Neural cell (in vitro differentiated cells): ENCODE results near the gene RFX3. TPM values are rescaled to one million over a fixed set of nuclear protein-coding genes. Genes with fewer than 3 reads are reported as not detected.

Experiments used
- H2AFZ ChIP-seq: fragments of 200-600, 300-800 bp; sonication (generic), shearing (Covaris generic); 2 replicates; pipeline ENCODE4 v1.6.0; 2014; ENCODE audit warnings: low read depth, mild to moderate bottlenecking, antibody characterized with exemption, low read length, moderate library complexity
- H3F3A ChIP-seq: fragments of 200-600 bp; shearing (Covaris generic); 2 replicates; pipeline ENCODE4 v1.6.1; 2016; ENCODE audit warnings: mild to moderate bottlenecking, moderate library complexity, mixed read lengths, antibody characterized with exemption, low read length; ENCODE audit not compliant: insufficient read depth, poor library complexity, severe bottlenecking
- H3K27ac ChIP-seq: fragments of 200-600, 300-800 bp; sonication (generic), shearing (Covaris generic); 2 replicates; pipeline ENCODE4 v1.5.1; 2014; ENCODE audit warnings: mild to moderate bottlenecking, low read length, moderate library complexity
- H3K27me3 ChIP-seq: fragments of 300-800, 200-600 bp; sonication (generic), shearing (Covaris generic); 2 replicates; pipeline ENCODE4 v1.6.0; 2014; ENCODE audit warnings: mild to moderate bottlenecking, low read depth, low read length, moderate library complexity; ENCODE audit not compliant: insufficient read depth
- H3K36me3 ChIP-seq: fragments of 300-800, 200-600 bp; sonication (generic), shearing (Covaris generic); 2 replicates; pipeline ENCODE4 v1.5.1; 2014; ENCODE audit warnings: mild to moderate bottlenecking, antibody characterized with exemption, low read length, moderate library complexity; ENCODE audit not compliant: insufficient read depth
- H3K4me2 ChIP-seq: fragments of 300-800, 200-600 bp; sonication (generic), shearing (Covaris generic); 2 replicates; pipeline ENCODE4 v1.6.0; 2014; ENCODE audit warnings: mild to moderate bottlenecking, low read length
- H3K4me3 ChIP-seq: fragments of 300-800, 200-600 bp; sonication (generic), shearing (Covaris generic); 2 replicates; pipeline ENCODE4 v1.5.1; 2014; ENCODE audit warnings: mild to moderate bottlenecking, low read length, moderate library complexity
- H3K79me2 ChIP-seq: fragments of 200-600 bp; shearing (Covaris generic); replicated peaks from 2 replicates; pipeline ENCODE4 v1.6.0; 2014; ENCODE audit warnings: mild to moderate bottlenecking, low read length, moderate library complexity; ENCODE audit not compliant: insufficient read depth
- H3K9ac ChIP-seq: fragments of 300-800, 200-600 bp; sonication (generic), shearing (Covaris generic); 2 replicates; pipeline ENCODE4 v1.6.1; 2016; ENCODE audit warnings: mild to moderate bottlenecking, low read length, mixed read lengths
- H3K9me2 ChIP-seq: fragments of 200-600 bp; shearing (Covaris generic); 2 replicates; pipeline ENCODE4 v1.6.1; 2016; ENCODE audit warnings: mild to moderate bottlenecking, low read length, mixed read lengths; ENCODE audit not compliant: insufficient read depth
- H3K9me3 ChIP-seq: fragments of 200-600, 300-800 bp; sonication (generic), shearing (Covaris generic); 2 replicates; pipeline ENCODE4 v1.6.1; 2016; ENCODE audit warnings: mild to moderate bottlenecking, mixed run types, low read length, moderate library complexity, mixed read lengths
- H4K20me1 ChIP-seq: fragments of 200-600 bp; shearing (Covaris generic); 2 replicates; pipeline ENCODE4 v1.6.1; 2016; ENCODE audit warnings: mild to moderate bottlenecking, mixed run types; ENCODE audit not compliant: insufficient read depth
- CTCF ChIP-seq: fragments of 450-650 bp; IDR thresholded peaks from 2 replicates; pipeline ENCODE4 v1.5.1; 2014; ENCODE audit warnings: antibody characterized with exemption, mild to moderate bottlenecking, moderate library complexity; ENCODE audit not compliant: poor library complexity, severe bottlenecking
- EP300 ChIP-seq: fragments of 450-650 bp; conservative IDR thresholded peaks from 2 replicates; pipeline ENCODE4 v1.6.1; 2014; ENCODE audit warnings: antibody characterized with exemption, mild to moderate bottlenecking, moderate library complexity; ENCODE audit not compliant: poor library complexity, severe bottlenecking
- EZH2 ChIP-seq: fragments of 200-600, 300-800 bp; shearing (Covaris generic), sonication (generic); IDR thresholded peaks from 2 replicates; pipeline ENCODE4 v1.6.1; 2014; ENCODE audit warnings: antibody characterized with exemption, low read length, borderline replicate concordance, mild to moderate bottlenecking; ENCODE audit not compliant: insufficient read depth, poor library complexity, severe bottlenecking
- MXI1 ChIP-seq: fragments of 450-650 bp; conservative IDR thresholded peaks from 2 replicates; pipeline ENCODE4 v1.6.1; 2014; ENCODE audit warnings: antibody characterized with exemption, mild to moderate bottlenecking; ENCODE audit not compliant: poor library complexity, severe bottlenecking
- POLR2AphosphoS5 ChIP-seq: IDR thresholded peaks from 2 replicates; pipeline ENCODE4 v1.6.1; 2012
- RAD21 ChIP-seq: fragments of 450-650 bp; conservative IDR thresholded peaks from 2 replicates; pipeline ENCODE4 v1.6.1; 2014; ENCODE audit warnings: antibody characterized with exemption, mild to moderate bottlenecking, moderate library complexity
- REST ChIP-seq: IDR thresholded peaks from 2 replicates; pipeline ENCODE4 v1.6.1; 2012; ENCODE audit warnings: borderline replicate concordance
- SMC3 ChIP-seq: fragments of 450-650 bp; conservative IDR thresholded peaks from 2 replicates; pipeline ENCODE4 v1.6.1; 2014; ENCODE audit warnings: antibody characterized with exemption, mild to moderate bottlenecking, moderate library complexity; ENCODE audit not compliant: poor library complexity
- TAF1 ChIP-seq: IDR thresholded peaks from 2 replicates; pipeline ENCODE4 v1.6.1; 2012; ENCODE audit warnings: low read depth
- polyA plus RNA-seq: library from polyadenylated mRNA; depleted of rRNA; stranded (reverse); fragments of >200 nt; gene quantifications from 2 replicates; pipeline ENCODE4 v1.2.3, GENCODE V29; 2014

The RFX3 gene
- polyA plus RNA-seq, 1 donor from 2014 or later, result 27.6 TPM

- Histone ChIP-seq H3F3A (peaks cover 3% of the 10 kb centered on the region), H3K4me2 (no peak overlapping the region), H4K20me1 (no peaks in the 10 kb centered on the region), H3K9me3 (no peaks in the 10 kb centered on the region), H3K79me2 (peaks cover 8% of the 10 kb centered on the region), H3K36me3 (peaks cover 4% of the 10 kb centered on the region), H3K27ac (no peak overlapping the region), H3K9me2 (no peaks in the 10 kb centered on the region), H3K27me3 (no peaks in the 10 kb centered on the region), H3K4me3 (no peak overlapping the region), H2AFZ (no peak overlapping the region), H3K9ac (no peak overlapping the region)
- TF ChIP-seq EP300, result no peak
- TF ChIP-seq MXI1, result no peak
- TF ChIP-seq POLR2AphosphoS5, result no peak
Observed at GRCh38 chr9:3475300-3476020, 50.3 kb downstream of the RFX3 start.

- no peak overlapping the region for H3K4me2 ChIP-seq
- no peaks in the 10 kb centered on the region for H3K9me3 ChIP-seq
- no peak for TF ChIP-seq TAF1
- TF ChIP-seq EZH2, result no peak
- no peak for TF ChIP-seq RAD21
- TF ChIP-seq EP300, result no peak
- TF ChIP-seq MXI1, result no peak
- TF ChIP-seq POLR2AphosphoS5, result no peak
- TF ChIP-seq SMC3, result no peak
- TF ChIP-seq REST, result no peak
- no peak for TF ChIP-seq CTCF
- peaks cover 3% of the 10 kb centered on the region for H3F3A ChIP-seq
- H4K20me1 ChIP-seq, result no peaks in the 10 kb centered on the region
- no peak overlapping the region for H2AFZ ChIP-seq
- no peak overlapping the region for H3K27ac ChIP-seq
- no peaks in the 10 kb centered on the region for H3K27me3 ChIP-seq
- no peak overlapping the region for H3K9ac ChIP-seq
- no peaks in the 10 kb centered on the region for H3K36me3 ChIP-seq
- H3K4me3 ChIP-seq, result no peak overlapping the region
- no peaks in the 10 kb centered on the region for H3K9me2 ChIP-seq
- peaks cover 11% of the 10 kb centered on the region for H3K79me2 ChIP-seq
Observed at GRCh38 chr9:3474821-3475220, 51.0 kb downstream of the RFX3 start.
